KOPT-K1 (cell line): ENCODE measurements around the gene COLEC12.

Experiments used
- H3K27ac ChIP-seq: fragments of 200-600 bp; sonication (generic); 2 replicates; pipeline ENCODE4 v1.5.1; 2016; ENCODE audit warnings: antibody characterized with exemption, mild to moderate bottlenecking, low read depth, low read length; ENCODE audit not compliant: poor library complexity, severe bottlenecking
- H3K36me3 ChIP-seq: fragments of 200-600 bp; sonication (generic); 2 replicates; pipeline ENCODE4 v1.5.1; 2017; ENCODE audit warnings: antibody characterized with exemption, mild to moderate bottlenecking, low read length, moderate library complexity; ENCODE audit not compliant: insufficient read depth
- H3K9me3 ChIP-seq: fragments of 200-600 bp; sonication (generic); 2 replicates; pipeline ENCODE4 v1.5.1; 2017; ENCODE audit warnings: antibody characterized with exemption, low read length, mild to moderate bottlenecking; ENCODE audit not compliant: insufficient read depth, poor library complexity, severe bottlenecking

Gene COLEC12

DNA sequence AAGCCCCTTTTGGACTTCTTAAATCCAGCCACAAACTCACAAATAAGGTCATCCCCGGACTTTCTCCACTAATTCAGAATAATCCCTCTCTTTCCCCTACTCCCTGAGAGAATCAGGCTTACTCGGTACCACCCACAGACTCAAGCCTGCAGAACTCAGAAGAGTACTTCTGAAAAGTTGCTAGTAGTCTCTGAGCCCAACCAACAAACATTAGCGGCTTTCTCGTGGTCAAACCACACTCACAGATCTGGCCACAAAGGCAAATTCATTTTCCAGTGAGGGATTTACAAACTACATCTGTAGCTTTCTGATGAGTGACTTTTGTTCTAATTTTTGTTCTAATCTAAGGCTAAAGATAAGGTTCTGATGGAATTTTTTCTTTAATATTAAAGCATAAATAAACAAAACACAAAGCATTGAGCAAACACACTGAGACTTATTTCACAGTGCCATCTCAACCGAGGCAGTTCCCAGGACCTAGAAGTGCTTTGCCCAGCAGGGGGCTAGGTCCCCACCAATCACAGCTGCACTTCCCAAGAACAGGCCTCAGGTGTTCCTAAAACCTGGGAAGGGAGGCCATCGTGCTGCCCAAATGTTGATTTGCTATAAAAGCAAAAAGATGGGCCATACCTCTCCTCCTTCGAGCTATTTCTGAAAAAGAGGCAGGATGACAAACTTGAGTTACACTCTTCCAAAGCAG lies 110.7 kb downstream of the COLEC12 start:
- H3K36me3 ChIP-seq = no peaks in the 10 kb centered on the region
- no peaks in the 10 kb centered on the region for H3K9me3 ChIP-seq
- no peak overlapping the region for H3K27ac ChIP-seq

DNA sequence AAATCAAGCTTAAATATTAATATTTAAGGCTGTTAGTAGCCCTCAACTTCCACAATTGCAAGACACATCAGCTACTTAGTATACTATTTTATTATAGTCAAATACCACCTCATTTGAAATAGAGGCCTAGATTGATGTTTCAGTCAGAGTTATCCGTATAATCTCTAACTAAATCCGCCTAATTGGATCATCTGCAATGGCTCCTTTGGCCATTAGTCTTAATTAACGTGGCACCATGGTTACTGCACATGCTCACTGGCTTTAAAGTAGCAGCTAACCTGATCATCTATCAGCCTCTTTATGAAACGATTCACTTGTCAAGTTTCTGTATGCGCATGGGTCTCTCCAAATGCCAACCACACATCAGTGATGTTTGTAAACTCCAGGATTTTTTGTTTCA lies 112.3 kb downstream of the COLEC12 start:
- no peak overlapping the region for H3K27ac ChIP-seq
- H3K36me3 ChIP-seq = no peaks in the 10 kb centered on the region
- peaks cover 5% of the 10 kb centered on the region for H3K9me3 ChIP-seq

GRCh38 chr18:386994-387393 lies 113.5 kb downstream of the COLEC12 start:
- no peak overlapping the region for H3K27ac ChIP-seq
- H3K36me3 ChIP-seq = no peaks in the 10 kb centered on the region
- H3K9me3 ChIP-seq = peaks cover 5% of the 10 kb centered on the region

- peaks cover 5% of the 10 kb centered on the region for H3K9me3 ChIP-seq
- no peak overlapping the region for H3K27ac ChIP-seq
Measured at GRCh38 chr18:384897-385296, 115.6 kb downstream of the COLEC12 start.

DNA sequence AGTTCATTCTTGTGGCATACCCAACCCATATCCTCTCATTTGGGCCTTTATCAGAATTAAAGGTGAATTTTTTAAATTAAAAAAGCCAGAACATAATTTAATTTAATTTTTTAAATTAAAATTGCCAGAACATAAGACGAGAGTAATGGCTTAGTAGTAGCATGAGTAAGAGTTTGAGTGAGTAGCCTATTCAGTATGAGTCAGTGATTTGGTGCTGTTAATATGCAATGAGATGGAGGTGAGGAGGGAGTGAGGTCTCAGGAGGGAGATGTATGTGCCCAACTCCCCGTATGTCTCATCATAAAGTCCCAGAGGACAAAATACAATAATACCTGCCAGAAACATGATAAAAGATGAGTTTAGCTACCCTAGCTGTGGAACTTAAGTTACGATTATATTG lies 117.4 kb downstream of the COLEC12 start:
- H3K36me3 ChIP-seq = no peaks in the 10 kb centered on the region
- H3K27ac ChIP-seq = no peak overlapping the region
- peaks cover 5% of the 10 kb centered on the region for H3K9me3 ChIP-seq

More at GRCh38 chr18:384897-385296, 115.6 kb downstream of the COLEC12 start:
- H3K36me3 ChIP-seq = no peaks in the 10 kb centered on the region

GRCh38 chr18:382423-382984 lies 118.0 kb downstream of the COLEC12 start:
- Histone ChIP-seq H3K9me3 (peaks cover 5% of the 10 kb centered on the region), H3K27ac (no peak overlapping the region), H3K36me3 (no peaks in the 10 kb centered on the region)

- Histone ChIP-seq H3K9me3 (peaks cover 5% of the 10 kb centered on the region), H3K27ac (no peak overlapping the region), H3K36me3 (no peaks in the 10 kb centered on the region)
Measured at GRCh38 chr18:379681-380330, 120.7 kb downstream of the COLEC12 start.

DNA sequence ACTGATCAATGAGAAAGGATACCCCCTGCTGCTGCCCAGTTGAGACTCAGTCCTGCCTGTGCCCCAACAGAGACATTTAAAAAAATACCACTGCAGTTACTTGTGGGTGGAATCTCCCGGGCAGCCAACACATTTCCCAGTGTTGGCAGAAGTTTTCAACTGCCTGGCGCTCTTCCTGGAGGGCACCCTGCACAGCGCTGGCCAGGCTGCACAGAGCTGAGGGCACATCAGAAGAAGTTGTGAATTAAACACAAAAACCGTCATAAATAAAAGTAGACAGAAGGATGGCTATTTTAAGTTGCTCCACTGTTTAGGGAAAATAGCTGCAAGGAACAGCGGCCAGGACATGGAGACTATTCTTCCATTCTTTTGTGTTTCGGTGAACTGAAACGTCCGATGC lies 122.4 kb downstream of the COLEC12 start:
- H3K36me3 ChIP-seq = no peaks in the 10 kb centered on the region
- no peaks in the 10 kb centered on the region for H3K9me3 ChIP-seq
- H3K27ac ChIP-seq = no peak overlapping the region

GRCh38 chr18:377088-377487 lies 123.4 kb downstream of the COLEC12 start:
- Histone ChIP-seq H3K9me3 (no peaks in the 10 kb centered on the region), H3K36me3 (no peaks in the 10 kb centered on the region), H3K27ac (no peak overlapping the region)

GRCh38 chr18:376311-376710 lies 124.2 kb downstream of the COLEC12 start:
- Histone ChIP-seq H3K36me3 (no peaks in the 10 kb centered on the region), H3K9me3 (no peaks in the 10 kb centered on the region), H3K27ac (no peak overlapping the region)

GRCh38 chr18:374721-375168 lies 125.8 kb downstream of the COLEC12 start:
- no peaks in the 10 kb centered on the region for H3K9me3 ChIP-seq
- no peak overlapping the region for H3K27ac ChIP-seq
- H3K36me3 ChIP-seq = no peaks in the 10 kb centered on the region

DNA sequence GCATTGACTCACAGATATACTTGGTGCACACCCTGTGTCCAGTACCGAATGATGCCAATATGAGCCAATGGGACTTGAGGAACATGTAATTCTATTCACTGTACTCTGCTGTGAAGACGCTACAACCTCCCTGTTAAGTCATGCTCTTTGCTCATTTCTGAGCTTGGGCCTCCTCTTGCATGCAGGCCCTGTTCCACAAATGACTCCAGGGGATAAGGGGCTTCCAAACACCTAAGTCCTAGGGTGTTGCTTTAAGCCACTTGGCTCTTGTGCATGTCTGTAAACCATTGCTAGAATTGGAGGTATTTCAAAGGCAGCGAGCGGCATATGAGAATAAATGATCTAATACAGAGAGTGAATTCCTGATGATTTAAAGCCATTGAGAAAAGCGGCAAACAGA lies 126.7 kb downstream of the COLEC12 start:
- no peaks in the 10 kb centered on the region for H3K36me3 ChIP-seq
- H3K9me3 ChIP-seq = no peaks in the 10 kb centered on the region
- no peak overlapping the region for H3K27ac ChIP-seq

- H3K27ac ChIP-seq = no peak overlapping the region
- H3K36me3 ChIP-seq = no peaks in the 10 kb centered on the region
- no peaks in the 10 kb centered on the region for H3K9me3 ChIP-seq
Measured at GRCh38 chr18:371609-371982, 128.9 kb downstream of the COLEC12 start.

DNA sequence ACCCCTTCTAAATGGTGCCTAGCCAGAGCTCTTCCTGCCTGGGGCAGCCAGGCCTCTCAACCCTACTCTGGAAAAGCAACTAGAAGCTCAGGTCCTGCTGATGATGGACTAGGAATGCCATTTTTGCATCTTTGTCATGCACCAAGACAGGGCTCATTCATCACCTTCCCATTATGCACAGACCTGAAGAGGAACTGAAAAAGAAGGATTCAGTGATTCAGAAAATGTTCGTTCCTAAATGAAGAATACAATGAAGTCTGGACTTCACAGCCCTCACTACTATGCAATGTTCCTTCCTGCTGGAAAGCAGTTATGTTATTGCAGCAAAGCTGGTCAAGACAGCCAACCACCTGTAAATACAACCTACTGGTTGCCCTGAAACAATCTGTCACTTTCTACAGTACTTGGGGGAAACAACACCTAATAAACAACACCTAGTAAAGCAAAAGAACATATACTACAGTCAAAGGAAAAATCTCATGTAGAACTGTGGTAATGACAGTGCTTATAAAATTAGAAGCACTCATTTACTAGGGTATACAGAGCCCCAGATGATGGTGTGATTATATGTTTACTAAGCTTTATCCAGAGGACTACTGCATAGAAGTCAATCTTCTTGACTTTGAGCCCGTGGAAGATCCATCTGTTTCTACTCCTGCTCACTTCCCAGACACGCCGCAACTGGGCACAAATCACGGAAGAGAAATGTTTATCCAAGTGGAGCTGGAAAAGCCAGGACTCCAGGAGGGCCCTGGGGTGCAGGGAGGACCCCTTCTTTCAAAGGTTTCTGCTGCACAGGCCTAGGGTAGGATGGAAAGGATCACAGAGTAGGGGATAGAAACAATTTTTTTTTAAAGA lies 129.5 kb downstream of the COLEC12 start:
- Histone ChIP-seq H3K36me3 (no peaks in the 10 kb centered on the region), H3K27ac (no peak overlapping the region), H3K9me3 (no peaks in the 10 kb centered on the region)
